ENCODE data around the gene ANKAR. TPM values are rescaled to one million over a fixed set of nuclear protein-coding genes. Genes with fewer than 3 reads are reported as not detected.

Gene ANKAR
- total and polyA plus RNA-seq, 2 of the 8 experiments (the other 6 are each of a cell fraction or from before 2014, with no cell fraction given) = 0.56 to 1.7 TPM

- Histone ChIP-seq H4K91ac (replicated peaks; ENCODE audit: insufficient read length, low read length) (no peak overlapping the region), H2BK20ac (ENCODE audit: low read length) (no peak overlapping the region), H4K5ac (ENCODE audit: insufficient read length, low read depth, low read length) (no peak overlapping the region), H3K27me3 (replicated peaks in 1 of 4; ENCODE audit: control insufficient read depth in 3 of 4, extremely low read depth in 1 of 4, insufficient read depth in 3 of 4, low read length in 3 of 4) (no peaks in the 10 kb centered on the region), H3K4me1 (replicated peaks in 1 of 4; ENCODE audit: control insufficient read depth in 3 of 4, insufficient read depth in 4 of 4, low read length in 3 of 4) (0 out of 7 replicates have a peak, but pooled peaks cover 0 to 3% (median 0%) of the 10 kb centered on the region in 4 experiments), H3K27ac (ENCODE audit: low read depth, low read length) (no peak overlapping the region), H3K56ac (replicated peaks; ENCODE audit: insufficient read length, low read depth, low read length) (no peak overlapping the region), H3K79me1 (ENCODE audit: low read depth, low read length) (no peaks in the 10 kb centered on the region), H3K9me3 (ENCODE audit: insufficient read depth in 2 of 2, low read depth in 1 of 2, low read length in 1 of 2) (no peaks in the 10 kb centered on the region), H2AFZ (ENCODE audit: low read length) (no peak overlapping the region), H3K4me3 (ENCODE audit: extremely low read depth in 1 of 4, insufficient read depth in 2 of 4, low read depth in 3 of 4, low read length in 4 of 4) (no peak overlapping the region), H2BK15ac (ENCODE audit: low read length) (no peak overlapping the region), H2BK5ac (ENCODE audit: low read depth, low read length) (no peak overlapping the region), H3K36me3 (ENCODE audit: control insufficient read depth in 2 of 4, insufficient read depth in 4 of 4, low read length in 3 of 4) (peaks cover 0 to 2% (median 0%) of the 10 kb centered on the region in 4 experiments; a peak in 1 of 8 replicates), H4K20me1 (replicated peaks in 1 of 2; ENCODE audit: control insufficient read depth in 1 of 2, insufficient read depth in 2 of 2, low read length in 2 of 2) (no peaks in the 10 kb centered on the region), H3K79me2 (ENCODE audit: control insufficient read depth in 1 of 2, insufficient read depth in 2 of 2, low read length in 2 of 2) (no peaks in the 10 kb centered on the region), H3K23ac (ENCODE audit: insufficient read length) (no peak overlapping the region), H3K14ac (ENCODE audit: insufficient read length) (no peak overlapping the region), H2BK12ac (ENCODE audit: low read depth, low read length) (no peak overlapping the region), H3K4ac (replicated peaks; ENCODE audit: insufficient read length, low read depth, low read length) (no peak overlapping the region), H2AK5ac (ENCODE audit: low read depth, low read length) (no peak overlapping the region), H3K4me2 (ENCODE audit: insufficient read depth in 1 of 2, low read depth in 2 of 2, low read length in 2 of 2) (no peak overlapping the region), H2BK120ac (replicated peaks; ENCODE audit: low read depth, low read length) (no peak overlapping the region), H3K9ac (replicated peaks in 1 of 4; ENCODE audit: extremely low read depth in 1 of 4, low read depth in 3 of 4, low read length in 3 of 4) (no peak overlapping the region), H4K8ac (ENCODE audit: extremely low read depth, insufficient read depth, low read length) (no peak overlapping the region), H3K23me2 (ENCODE audit: low read depth, low read length) (no peaks in the 10 kb centered on the region), H3K18ac (ENCODE audit: extremely low read depth, low read length) (no peak overlapping the region)
- whole genome bisulfite sequencing, 2 experiments (ENCODE audit: extremely low coverage in 1 of 2, insufficient coverage in 1 of 2, insufficient read length in 1 of 2, insufficient replicate concordance in 2 of 2, low coverage in 1 of 2, low lambda C conversion rate in 2 of 2, missing lambda C conversion rate in 1 of 2) = 100% methylated on average over 1 of the region's 1 CpG; no CpG with 5 or more reads in 1 of the 2 experiments
- POLR2A ChIA-PET (ENCODE audit: partially characterized antibody) = interaction anchor here (1.1 kb wide), 1 partner anchor 43 kb away, joined by 3 read pairs; no protein-coding TSS in a partner anchor
- CTCF ChIA-PET (ENCODE audit: partially characterized antibody) = interaction anchor here (1.9 to 3.3 kb wide), 4 partner anchors 9 to 22 kb away, joined by 6 to 16 read pairs (median 10); partner anchors contain the start of genes ANKAR and ASNSD1
- no peak for FAIRE-seq
- no peak for DNase-seq (ENCODE audit: low read depth in 1 of 2, low spot score in 2 of 2)
- no peak for TF ChIP-seq CREB1 (IDR thresholded peaks at IDR 0.05)
- no peak for TF ChIP-seq SP2 (IDR thresholded peaks at IDR 0.05; ENCODE audit: low read length)
- TF ChIP-seq TAF1 (IDR thresholded peaks at IDR 0.05; ENCODE audit: low read depth, low read length) = no peak
- no peak for TF ChIP-seq RBBP5 (IDR thresholded peaks at IDR 0.05; ENCODE audit: borderline replicate concordance, low read depth, low read length)
- no peak for TF ChIP-seq CBX5 (IDR thresholded peaks at IDR 0.05; ENCODE audit: low read depth, low read length)
- no peak for TF ChIP-seq ASH2L (IDR thresholded peaks at IDR 0.05; ENCODE audit: low read length)
- no peak for TF ChIP-seq POLR2A (IDR thresholded peaks at IDR 0.05; ENCODE audit: control extremely low read depth in 1 of 2, low read depth in 2 of 2, low read length in 2 of 2)
- no peak for TF ChIP-seq EGR1 (IDR thresholded peaks at IDR 0.05; ENCODE audit: borderline replicate concordance, low read depth, low read length)
- TF ChIP-seq PHF8 (conservative IDR thresholded peaks at IDR 0.05; ENCODE audit: low read depth, low read length) = no peak
- TF ChIP-seq GTF2F1 (IDR thresholded peaks at IDR 0.05; ENCODE audit: borderline replicate concordance, low read depth, low read length) = no peak
- no peak for TF ChIP-seq ATF3 (IDR thresholded peaks at IDR 0.05; ENCODE audit: insufficient read depth, low read depth, low read length)
- TF ChIP-seq YY1 (IDR thresholded peaks at IDR 0.05; ENCODE audit: low read depth, low read length) = no peak
- TF ChIP-seq E2F6 (IDR thresholded peaks at IDR 0.05) = no peak
- TF ChIP-seq GABPA (IDR thresholded peaks at IDR 0.05; ENCODE audit: borderline replicate concordance, insufficient read depth, low read length) = no peak
These were observed 8.9 kb downstream of the ANKAR start for GRCh38 chr2:189683348-189683747.
